ENCODE results near the gene CXorf49B. TPM values are rescaled to one million over a fixed set of nuclear protein-coding genes. Genes with fewer than 3 reads are reported as not detected.

The CXorf49B gene
- total RNA-seq, 2 donors from 2014 or later, result not detected

- no peak for DNase-seq
- no peak overlapping the region for H3K9ac ChIP-seq (ENCODE audit: low read depth in 2 of 2, low read length in 2 of 2)
- intact Hi-C loops (cut with DNase I), result no loop called here
- no peaks in the 10 kb centered on the region for H3K9me3 ChIP-seq
- no peaks in the 10 kb centered on the region for H3K36me3 ChIP-seq
- no peak overlapping the region for H3K4me3 ChIP-seq
- no peaks in the 10 kb centered on the region for H3K4me1 ChIP-seq
- TF ChIP-seq CTCF (IDR thresholded peaks at IDR 0.05), result no peak
- H3K27me3 ChIP-seq, result no peaks in the 10 kb centered on the region
- no peak overlapping the region for H3K27ac ChIP-seq
These were observed 52.7 kb downstream of the CXorf49B start for GRCh38 chrX:71815906-71816156.

Other genes with a start within 250 kb of the CXorf49B start
- 10 to 100 TPM; 75.0 to 80.6 TPM for gene OGT, start 230.2 kb upstream of the CXorf49B start, total RNA-seq
- gene GCNA, start 184.9 kb upstream of the CXorf49B start, total RNA-seq, result under 1 TPM; 0.85 to 0.99 TPM
- gene CXCR3, start 144.8 kb upstream of the CXorf49B start, total RNA-seq, result 1 to 10 TPM; 2.1 to 3.9 TPM
- not detected for gene CXorf49, start 45.1 kb upstream of the CXorf49B start, total RNA-seq
- 1 to 10 TPM; 1.0 to 4.1 TPM for gene NHSL2, start 147.5 kb downstream of the CXorf49B start, total RNA-seq

Measured in colonic mucosa (tissue), 4 donors.